Measurements from ENCODE around the gene MERTK. TPM values are rescaled to one million over a fixed set of nuclear protein-coding genes. Genes with fewer than 3 reads are reported as not detected.

Gene MERTK
- total and polyA plus RNA-seq, 10 of the 15 experiments (the other 5 are each of a cell fraction or from before 2014, with no cell fraction given), result 0.13 to 30.6 (median 0.50) TPM

GRCh38 chr2:112055730-112056625, 157.6 kb downstream of the MERTK start (continued):
- TF ChIP-seq E2F4 (IDR thresholded peaks at IDR 0.05; ENCODE audit: low read depth, low read length), result no peak
- TF ChIP-seq CHD2 (IDR thresholded peaks at IDR 0.05; ENCODE audit: borderline replicate concordance, low read depth, low read length), result no peak
- TF ChIP-seq RUNX3 (IDR thresholded peaks at IDR 0.05; ENCODE audit: low read length), result 0 out of 2 replicates have a peak, but pooled peaks have one; percentile 14
- TF ChIP-seq TCF7 (IDR thresholded peaks at IDR 0.05; ENCODE audit: borderline replicate concordance), result no peak
- TF ChIP-seq PAX5 (IDR thresholded peaks at IDR 0.05; ENCODE audit: borderline replicate concordance, low read depth, low read length), result no peak
- no peak for TF ChIP-seq CREM (IDR thresholded peaks at IDR 0.05; ENCODE audit: low read depth)
- TF ChIP-seq RAD21 (IDR thresholded peaks at IDR 0.05; ENCODE audit: insufficient read depth, low read depth, low read length), result no peak
- TF ChIP-seq EGR1 (IDR thresholded peaks at IDR 0.05; ENCODE audit: borderline replicate concordance in 1 of 2, low read depth in 2 of 2, low read length in 2 of 2), result peak in 1 of 2 experiments; percentile 67; a peak in 1 of 3 replicates
- TF ChIP-seq ZNF687 (IDR thresholded peaks at IDR 0.05), result no peak
- no peak for TF ChIP-seq ZZZ3 (IDR thresholded peaks at IDR 0.05; ENCODE audit: control insufficient read depth, insufficient read length, low read depth)
- peak in 1 of 2 experiments; percentile 92; a peak in 2 of 4 replicates for TF ChIP-seq ETV6 (conservative IDR thresholded peaks at IDR 0.05 in 1 of 2, IDR thresholded peaks at IDR 0.05 in 1 of 2; ENCODE audit: borderline replicate concordance in 1 of 2, low read depth in 1 of 2)
- no peak; the same call in 1 of the 2 replicates for TF ChIP-seq ZNF217 (IDR thresholded peaks at IDR 0.05)
- TF ChIP-seq SMAD5 (IDR thresholded peaks at IDR 0.05; ENCODE audit: low read depth), result 0 out of 2 replicates have a peak, but pooled peaks have one; percentile 40
- TF ChIP-seq ZBTB4 (CRISPR knock-in tag; IDR thresholded peaks at IDR 0.05), result no peak
- no peak for TF ChIP-seq RFX5 (IDR thresholded peaks at IDR 0.05; ENCODE audit: low read depth, low read length)

Data from GM12878 (cell line).